ENCODE results near the gene CLPSL1. TPM values are rescaled to one million over a fixed set of nuclear protein-coding genes. Genes with fewer than 3 reads are reported as not detected.

Gene CLPSL1
- total RNA-seq, 6 experiments from 2014 or later = not detected

DNA sequence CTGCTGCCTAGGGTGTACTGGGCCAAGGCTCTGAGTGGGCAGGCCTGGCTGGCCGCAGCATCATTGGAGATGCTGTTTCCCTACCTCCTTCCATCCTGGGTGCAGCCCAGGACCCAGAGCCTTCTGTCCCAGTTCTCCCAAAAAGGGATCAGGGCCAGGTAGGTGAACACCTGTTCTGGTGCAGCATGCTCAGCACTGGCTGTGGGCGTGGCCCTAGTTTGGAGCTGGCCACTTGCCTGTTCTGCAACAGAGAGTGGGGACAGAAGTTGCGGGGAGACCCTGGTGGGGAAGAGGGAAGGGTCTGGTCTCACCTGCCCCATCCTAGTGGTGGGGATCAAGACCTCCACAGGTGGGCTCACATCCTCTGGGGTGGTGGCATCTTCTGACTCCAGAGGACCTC is 45.4 kb upstream of the CLPSL1 start:
- H3K9me3 ChIP-seq = no peaks in the 10 kb centered on the region
- DNase-seq (peak in 1 of 3 donors; percentile 60), ATAC-seq (no peak)
- H3K4me3 ChIP-seq = no peak overlapping the region
- 48% methylated on average over 2 of the region's 3 CpGs for WGBS (ENCODE audit: insufficient coverage, low coverage, low lambda C conversion rate, missing lambda C conversion rate)
- intact Hi-C loops (cut with DNase I) = loop anchor here (5.0 to 10.0 kb wide), 3 partner anchors 151 to 213 kb away; no protein-coding TSS in a partner anchor
- no peak overlapping the region for H3K27ac ChIP-seq
- H3K4me1 ChIP-seq = peaks cover 6 to 49% (median 25%) of the 10 kb centered on the region in 4 donors
- no peaks in the 10 kb centered on the region for H3K36me3 ChIP-seq
- TF ChIP-seq, protein P1, sequence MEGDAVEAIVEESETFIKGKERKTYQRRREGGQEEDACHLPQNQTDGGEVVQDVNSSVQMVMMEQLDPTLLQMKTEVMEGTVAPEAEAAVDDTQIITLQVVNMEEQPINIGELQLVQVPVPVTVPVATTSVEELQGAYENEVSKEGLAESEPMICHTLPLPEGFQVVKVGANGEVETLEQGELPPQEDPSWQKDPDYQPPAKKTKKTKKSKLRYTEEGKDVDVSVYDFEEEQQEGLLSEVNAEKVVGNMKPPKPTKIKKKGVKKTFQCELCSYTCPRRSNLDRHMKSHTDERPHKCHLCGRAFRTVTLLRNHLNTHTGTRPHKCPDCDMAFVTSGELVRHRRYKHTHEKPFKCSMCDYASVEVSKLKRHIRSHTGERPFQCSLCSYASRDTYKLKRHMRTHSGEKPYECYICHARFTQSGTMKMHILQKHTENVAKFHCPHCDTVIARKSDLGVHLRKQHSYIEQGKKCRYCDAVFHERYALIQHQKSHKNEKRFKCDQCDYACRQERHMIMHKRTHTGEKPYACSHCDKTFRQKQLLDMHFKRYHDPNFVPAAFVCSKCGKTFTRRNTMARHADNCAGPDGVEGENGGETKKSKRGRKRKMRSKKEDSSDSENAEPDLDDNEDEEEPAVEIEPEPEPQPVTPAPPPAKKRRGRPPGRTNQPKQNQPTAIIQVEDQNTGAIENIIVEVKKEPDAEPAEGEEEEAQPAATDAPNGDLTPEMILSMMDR (IDR thresholded peaks at IDR 0.05) = no peak
- no peak for TF ChIP-seq POLR2A (IDR thresholded peaks at IDR 0.05)
- no peaks in the 10 kb centered on the region for H3K27me3 ChIP-seq

- H3K27me3 ChIP-seq = no peaks in the 10 kb centered on the region
- ATAC-seq (peak; percentile 11 to 30 (median 16)), DNase-seq (peak; percentile 62 to 78 (median 70))
- H3K36me3 ChIP-seq = no peaks in the 10 kb centered on the region
- TF ChIP-seq POLR2A (IDR thresholded peaks at IDR 0.05) = no peak
- TF ChIP-seq, protein P1 (IDR thresholded peaks at IDR 0.05) = peak; percentile 76 to 96 (median 90)
- peaks cover 6 to 42% (median 22%) of the 10 kb centered on the region in 4 donors for H3K4me1 ChIP-seq
- H3K27ac ChIP-seq = no peak overlapping the region
- H3K9me3 ChIP-seq = no peaks in the 10 kb centered on the region
- H3K4me3 ChIP-seq = no peak overlapping the region
- WGBS (ENCODE audit: insufficient coverage, low coverage, low lambda C conversion rate, missing lambda C conversion rate) = 55% methylated on average over 7 of the region's 8 CpGs
- intact Hi-C loops (cut with DNase I) = loop anchor here (5.0 to 10.0 kb wide), 3 partner anchors 152 to 214 kb away; no protein-coding TSS in a partner anchor
Observed at GRCh38 chr6:35736253-35736894, 44.4 kb upstream of the CLPSL1 start.

GRCh38 chr6:35736982-35737412 is 43.8 kb upstream of the CLPSL1 start, which contains the start of gene ARMC12:
ARMC12 (plus strand) TSS chr6:35737032; CDS start chr6:35737109, 77 bp downstream.
- Histone ChIP-seq H3K27ac (no peak within 1 kb of the TSS), H3K4me3 (no peak within 1 kb of the TSS), H3K9me3 (no peaks in the 10 kb centered on the region), H3K36me3 (no peaks in the 10 kb centered on the region), H3K27me3 (no peaks in the 10 kb centered on the region), H3K4me1 (peaks cover 6 to 41% (median 22%) of the 10 kb centered on the region in 4 donors)
- intact Hi-C loops (cut with DNase I) = loop anchor here (5.0 to 10.0 kb wide), 3 partner anchors 152 to 215 kb away; no protein-coding TSS in a partner anchor
- peak in 1 of 3 donors; percentile 54 for DNase-seq
- 100% methylated on average over 1 of the region's 10 CpGs for WGBS (ENCODE audit: insufficient coverage, low coverage, low lambda C conversion rate, missing lambda C conversion rate)
- TF ChIP-seq, protein P1 (IDR thresholded peaks at IDR 0.05) = no peak
- no peak for TF ChIP-seq POLR2A (IDR thresholded peaks at IDR 0.05)
- no peak for ATAC-seq

GRCh38 chr6:35737413-35738211 is 43.2 kb upstream of the CLPSL1 start:
- ATAC-seq (peak; percentile 66 to 78 (median 72)), DNase-seq (peak in 1 of 3 donors; percentile 48)
- no peak overlapping the region for H3K4me3 ChIP-seq
- no peaks in the 10 kb centered on the region for H3K9me3 ChIP-seq
- no peaks in the 10 kb centered on the region for H3K27me3 ChIP-seq
- no peak overlapping the region for H3K27ac ChIP-seq
- 39% methylated on average over 11 of the region's 16 CpGs for WGBS (ENCODE audit: insufficient coverage, low coverage, low lambda C conversion rate, missing lambda C conversion rate)
- H3K4me1 ChIP-seq = peaks cover 6 to 37% (median 18%) of the 10 kb centered on the region in 4 donors
- intact Hi-C loops (cut with DNase I) = loop anchor here (5.0 to 10.0 kb wide), 3 partner anchors 153 to 215 kb away; no protein-coding TSS in a partner anchor
- no peaks in the 10 kb centered on the region for H3K36me3 ChIP-seq
- no peak for TF ChIP-seq POLR2A (IDR thresholded peaks at IDR 0.05)
- TF ChIP-seq, protein P1 (IDR thresholded peaks at IDR 0.05) = peak; percentile 82 to 92 (median 87)

All from right lobe of liver (tissue), 6 donors.